ENCODE measurements around the gene TXNDC17. TPM values are rescaled to one million over a fixed set of nuclear protein-coding genes. Genes with fewer than 3 reads are reported as not detected.
"Not testable (repeated sequence)": the region's sequence is repeated elsewhere in the genome, so short reads cannot be mapped to it uniquely, and the experiment has no call there.

The TXNDC17 gene
- total RNA-seq, result 89.4 TPM

DNA sequence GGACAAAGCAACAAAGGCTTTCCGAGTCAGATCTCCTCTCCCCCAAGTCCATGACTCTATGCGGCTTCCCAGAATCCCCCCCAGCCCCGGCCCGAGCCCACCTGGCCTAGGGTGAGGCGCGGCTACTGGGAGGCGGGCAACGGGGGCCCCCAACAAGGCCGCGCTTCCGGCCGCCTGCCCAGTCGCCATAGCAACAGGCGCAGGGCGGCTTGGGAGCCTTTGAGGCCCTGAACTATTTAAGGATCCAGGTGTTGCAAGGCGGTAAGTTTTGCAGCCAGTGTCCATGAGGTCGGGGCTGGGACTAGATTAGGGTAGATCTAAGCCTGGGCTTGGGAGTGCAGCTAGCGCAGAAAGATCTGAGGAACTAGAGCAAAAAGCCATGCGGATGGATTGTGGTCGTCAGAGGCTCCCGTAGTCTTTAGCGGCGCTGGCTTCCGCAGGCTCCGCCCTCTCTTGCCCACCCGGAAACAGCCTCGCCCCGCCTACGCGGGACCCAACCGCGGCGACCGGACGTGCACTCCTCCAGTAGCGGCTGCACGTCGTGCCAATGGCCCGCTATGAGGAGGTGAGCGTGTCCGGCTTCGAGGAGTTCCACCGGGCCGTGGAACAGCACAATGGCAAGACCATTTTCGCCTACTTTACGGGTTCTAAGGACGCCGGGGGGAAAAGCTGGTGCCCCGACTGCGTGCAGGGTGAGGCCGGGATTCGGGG is at the start of gene TXNDC17, which contains the start of gene KIAA0753:
TSS of gene TXNDC17 (plus strand) at position 525 of the 711 bp plus-strand sequence. CDS start at position 548, 23 bp downstream.
TSS of gene KIAA0753 (minus strand) at position 176 of the 711 bp plus-strand sequence. CDS start 5,608 bp downstream, outside the sequence.
- peak; percentile 94 for DNase-seq (ENCODE audit: low spot score)

GRCh38 chr17:6591599-6592158 is 49.2 kb upstream of the TXNDC17 start:
- no peak for DNase-seq (ENCODE audit: low spot score)

GRCh38 chr17:6592173-6592572 is 48.7 kb upstream of the TXNDC17 start:
- no peak for DNase-seq (ENCODE audit: low spot score)

GRCh38 chr17:6593371-6593770 is 47.5 kb upstream of the TXNDC17 start:
- DNase-seq (ENCODE audit: low spot score), result not testable (repeated sequence)

DNA sequence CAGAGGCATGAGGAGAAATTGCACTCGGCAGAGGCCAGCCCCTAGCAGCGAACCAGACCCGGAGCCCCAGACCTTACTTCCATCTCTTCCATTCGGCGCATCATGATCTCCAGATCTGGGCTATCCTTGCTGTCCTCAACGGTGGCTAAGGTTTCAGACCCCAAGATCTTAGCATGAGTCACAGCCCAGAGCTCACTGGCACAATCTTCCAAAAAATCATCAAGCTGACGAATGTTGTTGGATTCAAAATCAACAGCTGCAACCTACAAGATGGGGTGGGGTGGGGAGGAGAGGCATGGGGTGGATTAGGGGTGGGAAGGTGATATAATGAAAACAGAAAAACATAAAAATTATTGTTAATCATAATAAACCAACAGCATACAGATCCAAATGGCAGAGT is 44.8 kb upstream of the TXNDC17 start:
- no peak for DNase-seq (ENCODE audit: low spot score)

DNA sequence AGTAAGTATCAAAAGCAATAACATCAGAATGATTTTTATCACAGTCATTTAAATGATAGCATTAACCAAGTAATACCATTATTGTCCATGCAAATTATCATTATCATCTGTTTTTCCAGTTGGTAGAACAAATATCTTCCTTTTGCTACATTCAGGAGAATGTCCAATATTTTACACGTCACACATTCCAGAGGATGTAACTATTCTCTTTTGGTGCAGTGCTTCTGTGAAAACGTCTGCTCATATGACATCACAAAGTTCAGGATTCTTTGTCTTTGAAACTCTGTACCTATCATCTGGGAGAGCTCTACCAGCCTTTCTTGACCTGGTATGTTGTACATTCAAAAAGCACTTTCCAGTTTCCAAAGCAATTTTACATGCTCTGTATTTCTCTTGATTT is 44.3 kb upstream of the TXNDC17 start:
- no peak for DNase-seq (ENCODE audit: low spot score)

- DNase-seq (ENCODE audit: low spot score), result no peak
Measured at GRCh38 chr17:6596941-6597340, 43.9 kb upstream of the TXNDC17 start.

GRCh38 chr17:6597727-6598126 is 43.1 kb upstream of the TXNDC17 start:
- no peak for DNase-seq (ENCODE audit: low spot score)

- DNase-seq (ENCODE audit: low spot score), result no peak
Measured at GRCh38 chr17:6599364-6599763, 41.5 kb upstream of the TXNDC17 start.

DNA sequence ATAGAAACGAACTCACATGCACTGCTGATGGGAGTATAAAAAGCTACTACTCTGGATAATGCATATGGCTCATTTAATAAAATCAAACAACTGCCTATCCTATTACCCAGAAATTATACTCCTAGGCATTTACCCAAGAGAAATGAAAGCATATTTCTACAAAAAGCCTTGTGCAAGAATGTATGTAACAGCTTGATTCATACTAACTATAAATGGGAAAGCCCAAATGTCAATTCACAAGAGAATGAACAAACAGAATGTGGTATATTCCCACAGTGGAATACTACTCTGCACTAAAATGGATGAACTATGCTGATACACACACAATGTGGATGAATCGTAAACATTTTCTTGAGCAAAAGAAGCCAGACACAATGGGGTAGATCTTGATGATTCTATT is 38.7 kb upstream of the TXNDC17 start:
- no peak for DNase-seq (ENCODE audit: low spot score)

- no peak for DNase-seq (ENCODE audit: low spot score)
Measured at GRCh38 chr17:6603744-6604325, 37.0 kb upstream of the TXNDC17 start.

GRCh38 chr17:6605142-6605541 is 35.7 kb upstream of the TXNDC17 start:
- DNase-seq (ENCODE audit: low spot score), result no peak

- DNase-seq (ENCODE audit: low spot score), result no peak
Measured at GRCh38 chr17:6608321-6608720, 32.5 kb upstream of the TXNDC17 start.

DNA sequence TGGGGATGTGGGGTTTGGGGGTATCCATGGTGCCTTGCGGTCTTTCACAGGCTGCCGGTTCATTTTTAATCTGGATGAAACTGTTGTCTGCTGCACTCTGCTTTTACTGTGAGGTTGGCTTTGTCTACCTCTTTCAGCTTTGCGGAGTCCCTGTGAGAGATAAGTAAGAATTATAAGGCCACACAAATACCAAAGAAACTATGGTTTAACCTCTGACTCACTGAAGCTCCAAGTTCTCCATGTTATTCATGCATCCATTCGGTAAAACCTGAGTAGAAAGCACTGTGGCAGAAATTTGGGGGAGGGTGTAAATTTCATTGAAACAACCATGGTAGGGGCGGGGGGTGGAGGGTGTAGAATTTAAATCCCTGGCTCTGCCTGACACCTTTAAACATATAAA is 30.8 kb upstream of the TXNDC17 start:
- DNase-seq (ENCODE audit: low spot score), result no peak

DNA sequence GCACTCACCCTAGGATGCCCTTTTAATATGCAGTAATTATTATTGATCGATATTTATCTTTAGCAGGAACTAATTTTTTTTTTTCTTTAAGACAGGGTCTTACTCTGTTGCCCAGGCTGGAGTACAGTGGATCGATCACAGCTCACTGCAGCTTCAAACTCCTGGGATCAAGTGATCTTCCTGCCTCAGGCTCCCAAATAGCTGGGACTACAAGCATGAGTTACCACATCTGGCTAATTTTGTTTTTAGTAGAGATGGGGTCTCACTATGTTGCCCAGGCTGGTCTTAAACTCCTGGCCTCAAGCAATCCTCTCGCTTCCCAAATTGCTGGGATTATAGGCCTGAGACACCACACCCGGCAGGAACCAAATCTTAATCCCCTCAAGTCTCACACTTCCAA is 29.6 kb upstream of the TXNDC17 start:
- DNase-seq (ENCODE audit: low spot score), result no peak

- no peak for DNase-seq (ENCODE audit: low spot score)
Measured at GRCh38 chr17:6623941-6624340, 16.9 kb upstream of the TXNDC17 start.

DNA sequence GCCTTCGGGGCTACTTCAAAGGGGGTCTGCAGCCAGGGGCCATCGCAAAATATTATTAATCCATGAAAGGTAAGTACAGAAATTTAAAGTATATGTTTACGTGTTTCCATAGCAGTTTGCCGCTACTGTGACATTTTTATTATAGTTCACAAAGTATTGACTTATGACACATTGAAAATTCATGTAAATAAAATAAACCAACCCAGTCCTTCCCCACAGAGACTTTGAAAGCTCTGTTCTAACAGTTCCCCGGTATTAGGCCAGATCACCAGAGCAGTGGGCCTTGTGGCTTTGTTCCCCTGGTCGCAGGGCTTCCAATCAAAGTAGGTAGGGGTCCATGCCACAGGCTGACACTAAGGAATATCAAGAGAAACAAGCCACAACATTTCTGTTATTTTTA is 14.2 kb upstream of the TXNDC17 start:
- no peak for DNase-seq (ENCODE audit: low spot score)

GRCh38 chr17:6627019-6627418 is 13.8 kb upstream of the TXNDC17 start:
- no peak for DNase-seq (ENCODE audit: low spot score)

DNA sequence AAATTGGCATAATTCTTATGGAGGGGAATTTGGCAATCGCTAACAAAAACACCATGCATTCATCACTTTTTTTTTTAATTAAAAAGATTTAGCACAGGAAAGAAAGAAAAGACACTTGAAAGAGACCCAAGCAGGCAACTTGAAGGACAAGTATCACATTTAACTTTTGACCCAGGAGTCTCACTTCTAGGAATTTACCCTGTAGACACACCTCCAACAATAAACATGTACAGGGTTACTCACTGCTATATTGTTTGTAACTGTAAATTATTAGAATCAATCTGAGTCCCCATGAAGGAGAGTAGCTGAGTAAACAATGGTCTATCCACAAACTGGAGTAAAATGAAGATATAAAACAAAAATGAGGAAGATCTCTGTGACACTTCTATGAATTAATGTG is 10.5 kb upstream of the TXNDC17 start:
- DNase-seq (ENCODE audit: low spot score), result no peak

- no peak for DNase-seq (ENCODE audit: low spot score)
Measured at GRCh38 chr17:6632530-6632929, 8.3 kb upstream of the TXNDC17 start.

GRCh38 chr17:6633263-6633662 is 7.6 kb upstream of the TXNDC17 start:
- no peak for DNase-seq (ENCODE audit: low spot score)

- no peak for DNase-seq (ENCODE audit: low spot score)
Measured at GRCh38 chr17:6636105-6636504, 4.8 kb upstream of the TXNDC17 start.
